HepG2 (cell line): ENCODE results near the gene ZNF687. TPM values are rescaled to one million over a fixed set of nuclear protein-coding genes. Genes with fewer than 3 reads are reported as not detected.

ENCODE experiments used
- BHLHE40 ChIP-seq: IDR thresholded peaks from 2 replicates; pipeline ENCODE4 v1.6.1; 2011; ENCODE audit warnings: low read length, improper control_type of control experiment
- FOXA3 ChIP-seq: IDR thresholded peaks from 2 replicates; pipeline ENCODE4 v1.6.1; 2016; ENCODE audit warnings: missing genetic modification reagents, missing compliant biosample characterization
- FOXO1 ChIP-seq: sonication (generic); formaldehyde crosslinking; IDR thresholded peaks from 2 replicates; pipeline ENCODE4 v1.4.0; 2020; ENCODE audit warnings: missing genetic modification reagents
- GATAD1 ChIP-seq: IDR thresholded peaks from 2 replicates; pipeline ENCODE4 v1.6.1; 2016; ENCODE audit warnings: missing genetic modification reagents, missing compliant biosample characterization
- IKZF4 ChIP-seq: sonication (generic); formaldehyde crosslinking; IDR thresholded peaks from 2 replicates; pipeline ENCODE4 v1.5.1; 2020; ENCODE audit warnings: borderline replicate concordance, mild to moderate bottlenecking, low read depth, missing genetic modification reagents; ENCODE audit errors: not compliant biosample characterization
- KDM4B ChIP-seq: sonication (generic); formaldehyde crosslinking; IDR thresholded peaks from 2 replicates; pipeline ENCODE4 v1.4.0; 2020; ENCODE audit warnings: missing genetic modification reagents
- MBD4 ChIP-seq: IDR thresholded peaks from 2 replicates; pipeline ENCODE4 v1.6.1; 2012; ENCODE audit warnings: low read length, inconsistent platforms, borderline replicate concordance
- SMARCC2 ChIP-seq: fragments of 450-650 bp; IDR thresholded peaks from 2 replicates; pipeline ENCODE4 v1.6.1; 2017; ENCODE audit warnings: antibody characterized with exemption, mild to moderate bottlenecking
- ZNF17 ChIP-seq: sonication (generic); formaldehyde crosslinking; IDR thresholded peaks from 2 replicates; pipeline ENCODE4 v1.5.0; 2020; ENCODE audit warnings: mild to moderate bottlenecking, missing genetic modification reagents
- ZNF350 ChIP-seq: sonication (generic); formaldehyde crosslinking; IDR thresholded peaks from 2 replicates; pipeline ENCODE4 v1.4.0; 2020; ENCODE audit warnings: mild to moderate bottlenecking, low read depth, missing genetic modification reagents, borderline replicate concordance
- ZSCAN25 ChIP-seq: sonication (generic); formaldehyde crosslinking; IDR thresholded peaks from 2 replicates; pipeline ENCODE4 v1.8.0; 2022; ENCODE audit warnings: mild to moderate bottlenecking, missing genetic modification reagents
- polyA plus RNA-seq, 8 experiments: library from polyadenylated mRNA; depleted of rRNA in 3 of 8; stranded (reverse) in 7 of 8; unstranded in 1 of 8; fragments of >200 nt; fragmentation: Illumina TruSeq in 4 of 8; extraction: Trizol in 4 of 8; gene quantifications; 2 replicates each; pipeline versions ENCODE4 v1.2.1 to v1.2.3, GENCODE V29; 2011 to 2016; ENCODE audit warnings: low read depth in 4 of 8, missing spikeins in 1 of 8, mixed read lengths in 1 of 8; ENCODE audit not compliant: insufficient read depth in 1 of 8
- total RNA-seq, 5 experiments: library from RNA; depleted of rRNA; stranded (reverse); fragments of >200 nt; fragmentation: Illumina TruSeq; extraction: Trizol; gene quantifications; 2 replicates each; pipeline ENCODE4 v1.2.3, GENCODE V29; 2016; ENCODE audit warnings: low read depth in 1 of 5
- TF ChIP-seq, protein P1 (sequence below): sonication (generic); formaldehyde crosslinking; IDR thresholded peaks from 2 replicates; pipeline ENCODE4 v1.5.0; 2020; ENCODE audit warnings: mild to moderate bottlenecking, missing genetic modification reagents, borderline replicate concordance
- TF ChIP-seq, protein P2 (sequence below): sonication (generic); formaldehyde crosslinking; IDR thresholded peaks from 2 replicates; pipeline ENCODE4 v1.4.0; 2020; ENCODE audit warnings: missing genetic modification reagents
- TF ChIP-seq, protein P3 (sequence below): sonication (generic); formaldehyde crosslinking; IDR thresholded peaks from 2 replicates; pipeline ENCODE4 v1.4.0; 2020; ENCODE audit warnings: mild to moderate bottlenecking, missing genetic modification reagents
- TF ChIP-seq, protein P4 (sequence below), 2 experiments: sonication (generic) in 1 of 2; formaldehyde crosslinking in 1 of 2; IDR thresholded peaks; 2 replicates each; pipeline versions ENCODE4 v1.4.0 to v1.6.1; 2016 to 2020; ENCODE audit warnings: borderline replicate concordance in 1 of 2, low read depth in 1 of 2, mild to moderate bottlenecking in 1 of 2, missing genetic modification reagents in 1 of 2

Gene ZNF687
- total and polyA plus RNA-seq, 2 of the 13 experiments (the other 11 are each of a cell fraction or from before 2014, with no cell fraction given): 14.1 to 16.5 TPM

DNA sequence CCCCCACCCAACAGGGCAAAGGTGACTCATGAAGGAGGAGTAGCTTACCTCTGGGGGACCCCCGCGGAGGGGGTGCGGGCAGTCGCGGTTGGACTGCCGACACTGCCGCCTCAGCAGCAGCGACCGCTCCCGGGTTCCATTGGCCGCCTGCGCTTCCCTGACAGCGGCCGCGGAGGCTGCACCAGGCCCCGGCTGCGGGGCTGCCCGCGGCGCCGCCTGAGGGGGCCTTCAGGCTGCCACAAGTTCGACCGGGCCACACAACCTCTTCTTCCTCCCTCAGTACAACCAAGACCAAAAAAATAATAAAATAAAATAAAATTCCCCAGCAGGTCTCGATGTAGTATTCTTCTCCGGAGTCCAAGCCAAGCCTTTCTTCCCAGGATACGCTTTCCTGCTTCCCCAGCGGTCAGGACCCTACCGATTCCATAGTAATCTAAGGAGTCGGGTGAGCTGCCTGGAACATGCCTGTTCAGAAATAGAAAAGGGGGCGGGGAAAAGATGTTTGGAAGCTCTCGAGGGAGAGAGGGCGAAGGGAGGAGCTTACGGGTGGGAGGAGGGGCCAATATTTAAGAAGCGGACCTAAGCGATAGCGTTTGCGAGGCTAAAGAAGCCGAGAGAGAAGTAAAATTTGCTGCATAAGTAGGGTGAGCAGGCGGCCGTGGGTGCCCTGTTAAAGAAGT is 45.3 kb downstream of the ZNF687 start, which contains the start of gene PI4KB (continued):
- TF ChIP-seq, protein P1, sequence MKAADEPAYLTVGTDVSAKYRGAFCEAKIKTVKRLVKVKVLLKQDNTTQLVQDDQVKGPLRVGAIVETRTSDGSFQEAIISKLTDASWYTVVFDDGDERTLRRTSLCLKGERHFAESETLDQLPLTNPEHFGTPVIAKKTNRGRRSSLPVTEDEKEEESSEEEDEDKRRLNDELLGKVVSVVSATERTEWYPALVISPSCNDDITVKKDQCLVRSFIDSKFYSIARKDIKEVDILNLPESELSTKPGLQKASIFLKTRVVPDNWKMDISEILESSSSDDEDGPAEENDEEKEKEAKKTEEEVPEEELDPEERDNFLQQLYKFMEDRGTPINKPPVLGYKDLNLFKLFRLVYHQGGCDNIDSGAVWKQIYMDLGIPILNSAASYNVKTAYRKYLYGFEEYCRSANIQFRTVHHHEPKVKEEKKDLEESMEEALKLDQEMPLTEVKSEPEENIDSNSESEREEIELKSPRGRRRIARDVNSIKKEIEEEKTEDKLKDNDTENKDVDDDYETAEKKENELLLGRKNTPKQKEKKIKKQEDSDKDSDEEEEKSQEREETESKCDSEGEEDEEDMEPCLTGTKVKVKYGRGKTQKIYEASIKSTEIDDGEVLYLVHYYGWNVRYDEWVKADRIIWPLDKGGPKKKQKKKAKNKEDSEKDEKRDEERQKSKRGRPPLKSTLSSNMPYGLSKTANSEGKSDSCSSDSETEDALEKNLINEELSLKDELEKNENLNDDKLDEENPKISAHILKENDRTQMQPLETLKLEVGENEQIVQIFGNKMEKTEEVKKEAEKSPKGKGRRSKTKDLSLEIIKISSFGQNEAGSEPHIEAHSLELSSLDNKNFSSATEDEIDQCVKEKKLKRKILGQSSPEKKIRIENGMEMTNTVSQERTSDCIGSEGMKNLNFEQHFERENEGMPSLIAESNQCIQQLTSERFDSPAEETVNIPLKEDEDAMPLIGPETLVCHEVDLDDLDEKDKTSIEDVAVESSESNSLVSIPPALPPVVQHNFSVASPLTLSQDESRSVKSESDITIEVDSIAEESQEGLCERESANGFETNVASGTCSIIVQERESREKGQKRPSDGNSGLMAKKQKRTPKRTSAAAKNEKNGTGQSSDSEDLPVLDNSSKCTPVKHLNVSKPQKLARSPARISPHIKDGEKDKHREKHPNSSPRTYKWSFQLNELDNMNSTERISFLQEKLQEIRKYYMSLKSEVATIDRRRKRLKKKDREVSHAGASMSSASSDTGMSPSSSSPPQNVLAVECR (CRISPR knock-in tag): peak; percentile 25; the same call in 1 of the 2 replicates
- TF ChIP-seq ZNF17 (CRISPR knock-in tag) (no peak), GATAD1 (CRISPR knock-in tag) (peak; percentile 46; the same call in 1 of the 2 replicates), ZSCAN25 (CRISPR knock-in tag) (no peak), KDM4B (0 out of 2 replicates have a peak, but pooled peaks have one; percentile 6), ZNF350 (0 out of 2 replicates have a peak, but pooled peaks have one; percentile 7), IKZF4 (no peak), SMARCC2 (no peak), BHLHE40 (peak; percentile 3; the same call in 1 of the 2 replicates), FOXO1 (no peak), FOXA3 (CRISPR knock-in tag) (no peak), MBD4 (no peak)
- TF ChIP-seq, protein P2, sequence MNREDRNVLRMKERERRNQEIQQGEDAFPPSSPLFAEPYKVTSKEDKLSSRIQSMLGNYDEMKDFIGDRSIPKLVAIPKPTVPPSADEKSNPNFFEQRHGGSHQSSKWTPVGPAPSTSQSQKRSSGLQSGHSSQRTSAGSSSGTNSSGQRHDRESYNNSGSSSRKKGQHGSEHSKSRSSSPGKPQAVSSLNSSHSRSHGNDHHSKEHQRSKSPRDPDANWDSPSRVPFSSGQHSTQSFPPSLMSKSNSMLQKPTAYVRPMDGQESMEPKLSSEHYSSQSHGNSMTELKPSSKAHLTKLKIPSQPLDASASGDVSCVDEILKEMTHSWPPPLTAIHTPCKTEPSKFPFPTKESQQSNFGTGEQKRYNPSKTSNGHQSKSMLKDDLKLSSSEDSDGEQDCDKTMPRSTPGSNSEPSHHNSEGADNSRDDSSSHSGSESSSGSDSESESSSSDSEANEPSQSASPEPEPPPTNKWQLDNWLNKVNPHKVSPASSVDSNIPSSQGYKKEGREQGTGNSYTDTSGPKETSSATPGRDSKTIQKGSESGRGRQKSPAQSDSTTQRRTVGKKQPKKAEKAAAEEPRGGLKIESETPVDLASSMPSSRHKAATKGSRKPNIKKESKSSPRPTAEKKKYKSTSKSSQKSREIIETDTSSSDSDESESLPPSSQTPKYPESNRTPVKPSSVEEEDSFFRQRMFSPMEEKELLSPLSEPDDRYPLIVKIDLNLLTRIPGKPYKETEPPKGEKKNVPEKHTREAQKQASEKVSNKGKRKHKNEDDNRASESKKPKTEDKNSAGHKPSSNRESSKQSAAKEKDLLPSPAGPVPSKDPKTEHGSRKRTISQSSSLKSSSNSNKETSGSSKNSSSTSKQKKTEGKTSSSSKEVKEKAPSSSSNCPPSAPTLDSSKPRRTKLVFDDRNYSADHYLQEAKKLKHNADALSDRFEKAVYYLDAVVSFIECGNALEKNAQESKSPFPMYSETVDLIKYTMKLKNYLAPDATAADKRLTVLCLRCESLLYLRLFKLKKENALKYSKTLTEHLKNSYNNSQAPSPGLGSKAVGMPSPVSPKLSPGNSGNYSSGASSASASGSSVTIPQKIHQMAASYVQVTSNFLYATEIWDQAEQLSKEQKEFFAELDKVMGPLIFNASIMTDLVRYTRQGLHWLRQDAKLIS: no peak
- TF ChIP-seq, protein P3, sequence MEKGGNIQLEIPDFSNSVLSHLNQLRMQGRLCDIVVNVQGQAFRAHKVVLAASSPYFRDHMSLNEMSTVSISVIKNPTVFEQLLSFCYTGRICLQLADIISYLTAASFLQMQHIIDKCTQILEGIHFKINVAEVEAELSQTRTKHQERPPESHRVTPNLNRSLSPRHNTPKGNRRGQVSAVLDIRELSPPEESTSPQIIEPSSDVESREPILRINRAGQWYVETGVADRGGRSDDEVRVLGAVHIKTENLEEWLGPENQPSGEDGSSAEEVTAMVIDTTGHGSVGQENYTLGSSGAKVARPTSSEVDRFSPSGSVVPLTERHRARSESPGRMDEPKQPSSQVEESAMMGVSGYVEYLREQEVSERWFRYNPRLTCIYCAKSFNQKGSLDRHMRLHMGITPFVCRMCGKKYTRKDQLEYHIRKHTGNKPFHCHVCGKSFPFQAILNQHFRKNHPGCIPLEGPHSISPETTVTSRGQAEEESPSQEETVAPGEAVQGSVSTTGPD (CRISPR knock-in tag): no peak
- TF ChIP-seq, protein P4, sequence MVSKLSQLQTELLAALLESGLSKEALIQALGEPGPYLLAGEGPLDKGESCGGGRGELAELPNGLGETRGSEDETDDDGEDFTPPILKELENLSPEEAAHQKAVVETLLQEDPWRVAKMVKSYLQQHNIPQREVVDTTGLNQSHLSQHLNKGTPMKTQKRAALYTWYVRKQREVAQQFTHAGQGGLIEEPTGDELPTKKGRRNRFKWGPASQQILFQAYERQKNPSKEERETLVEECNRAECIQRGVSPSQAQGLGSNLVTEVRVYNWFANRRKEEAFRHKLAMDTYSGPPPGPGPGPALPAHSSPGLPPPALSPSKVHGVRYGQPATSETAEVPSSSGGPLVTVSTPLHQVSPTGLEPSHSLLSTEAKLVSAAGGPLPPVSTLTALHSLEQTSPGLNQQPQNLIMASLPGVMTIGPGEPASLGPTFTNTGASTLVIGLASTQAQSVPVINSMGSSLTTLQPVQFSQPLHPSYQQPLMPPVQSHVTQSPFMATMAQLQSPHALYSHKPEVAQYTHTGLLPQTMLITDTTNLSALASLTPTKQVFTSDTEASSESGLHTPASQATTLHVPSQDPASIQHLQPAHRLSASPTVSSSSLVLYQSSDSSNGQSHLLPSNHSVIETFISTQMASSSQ (IDR thresholded peaks at IDR 0.05; ENCODE audit: low read depth): no peak
- TF ChIP-seq, protein P4 (CRISPR knock-in tag; IDR thresholded peaks at IDR 0.05; ENCODE audit: borderline replicate concordance): no peak
